NCI-H2196 (cell line): ENCODE measurements around the gene KRT20.
"Not testable (repeated sequence)": the region's sequence is repeated elsewhere in the genome, so short reads cannot be mapped to it uniquely, and the experiment has no call there.

ENCODE experiments used
- DNase-seq: peaks from one replicate; lab custom pipeline; 2025; ENCODE audit not compliant: unreplicated experiment; lab: John Stamatoyannopoulos, UW

Gene KRT20

DNA sequence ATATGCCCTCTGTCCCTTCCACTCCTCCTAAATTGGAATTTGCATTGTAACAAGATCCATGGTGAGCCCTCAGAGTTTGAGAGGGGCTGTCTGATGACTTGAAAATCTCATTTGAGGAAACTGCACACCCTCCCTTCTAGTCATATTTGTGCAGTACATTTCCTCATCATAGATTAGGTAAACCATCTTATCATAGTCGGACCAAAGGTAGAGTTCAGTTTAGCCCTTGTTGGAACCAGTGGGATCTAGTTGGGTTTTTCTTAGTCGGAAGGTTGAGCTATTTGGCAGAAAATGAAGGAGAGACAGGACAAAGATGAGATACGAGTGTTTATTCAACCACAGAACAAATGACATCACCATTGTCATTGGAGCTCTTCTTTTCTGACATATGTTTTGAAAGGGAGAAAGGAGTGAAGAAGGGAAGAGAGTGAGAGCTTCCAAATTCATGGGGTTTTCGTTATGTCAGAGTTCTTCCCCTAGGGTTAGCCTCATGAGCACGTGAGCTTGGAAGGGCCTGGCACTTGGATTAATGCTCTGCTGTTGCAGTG is 15.8 kb upstream of the KRT20 start:
- DNase-seq = no peak

- DNase-seq = no peak
Measured at GRCh38 chr17:40896916-40897455, 11.9 kb upstream of the KRT20 start.

- DNase-seq = no peak
Measured at GRCh38 chr17:40895106-40895730, 10.2 kb upstream of the KRT20 start.

DNA sequence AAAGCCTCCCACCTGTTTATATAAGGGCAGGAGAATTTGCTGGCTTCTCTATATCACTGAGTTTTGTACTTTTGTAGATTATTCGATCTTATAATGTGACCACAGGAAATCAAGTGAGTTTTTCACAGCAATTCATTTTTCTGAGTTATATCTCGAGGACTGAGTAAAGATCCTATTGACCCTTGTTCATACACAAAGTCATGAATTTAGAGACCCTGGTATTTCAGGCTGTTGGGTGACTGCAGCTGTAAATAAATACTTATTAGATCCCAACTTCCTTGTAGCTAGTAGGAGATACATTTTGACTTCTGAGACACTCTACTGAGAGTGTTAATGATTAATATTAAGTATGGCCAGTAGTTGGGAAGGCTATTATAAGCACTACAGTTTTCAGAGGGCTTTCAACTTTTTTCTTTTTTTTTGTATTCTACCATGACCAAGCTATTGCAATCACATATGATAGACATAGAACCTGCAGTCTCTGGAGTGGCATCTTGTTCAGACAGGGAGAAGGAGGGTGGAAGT is 3.2 kb upstream of the KRT20 start:
- no peak for DNase-seq

DNA sequence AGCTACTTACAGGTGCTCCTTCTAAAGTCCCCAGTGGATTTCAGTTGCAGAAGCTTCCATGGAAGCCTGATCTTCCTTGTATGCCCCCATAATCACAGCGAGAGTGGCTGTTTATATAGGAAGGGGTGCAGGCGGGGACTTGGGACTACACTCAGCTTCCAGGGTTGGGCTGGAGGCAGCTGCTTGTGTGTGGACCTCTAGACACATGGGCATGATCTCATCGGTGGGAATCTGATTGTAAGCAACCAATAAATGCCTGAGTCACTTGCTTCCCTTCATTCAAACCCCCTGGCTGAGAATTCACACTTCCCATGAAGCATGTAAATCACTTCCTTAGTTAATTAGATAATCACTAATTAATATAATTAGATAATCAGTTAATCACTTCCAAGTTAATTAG is 1.0 kb upstream of the KRT20 start:
- no peak for DNase-seq

DNA sequence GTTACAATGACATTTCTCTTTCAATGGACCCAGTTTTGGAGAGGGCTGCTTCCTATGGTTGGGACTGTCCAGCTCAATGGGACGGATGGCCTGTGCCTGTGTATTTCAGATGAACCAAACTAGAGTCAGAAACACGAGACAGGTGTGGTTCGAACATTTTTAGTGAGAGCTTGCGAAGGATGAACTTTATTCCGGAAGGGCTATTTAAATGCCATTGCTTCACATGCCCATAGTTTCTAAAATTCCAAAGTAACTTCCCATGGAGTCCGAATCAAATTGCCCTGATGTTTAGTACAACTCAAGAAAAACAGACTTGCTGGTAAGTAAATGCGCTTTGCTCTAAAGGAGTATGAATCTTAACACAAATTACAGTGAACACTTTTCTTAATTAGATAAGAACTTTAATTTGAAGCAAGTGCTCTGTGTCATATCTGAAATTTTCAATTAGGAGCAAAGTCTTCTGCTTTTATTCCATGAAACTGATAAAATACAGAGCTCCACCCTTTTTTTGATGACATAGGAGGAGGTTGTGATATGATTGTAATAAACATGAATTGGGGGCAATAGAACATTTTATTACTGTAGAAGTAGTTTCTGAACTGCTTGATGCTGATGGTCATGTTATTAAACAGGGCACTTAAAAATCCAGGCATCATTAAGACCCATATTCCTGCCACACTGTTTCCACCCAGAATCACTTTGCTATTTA is 1.3 kb downstream of the KRT20 start:
- no peak for DNase-seq

- DNase-seq = no peak
Measured at GRCh38 chr17:40883031-40883430, 2.0 kb downstream of the KRT20 start.

GRCh38 chr17:40879026-40879425 is 6.0 kb downstream of the KRT20 start:
- DNase-seq = no peak

GRCh38 chr17:40878044-40878443 is 7.0 kb downstream of the KRT20 start:
- DNase-seq = no peak

- DNase-seq = no peak
Measured at GRCh38 chr17:40873801-40874200, 11.2 kb downstream of the KRT20 start.

DNA sequence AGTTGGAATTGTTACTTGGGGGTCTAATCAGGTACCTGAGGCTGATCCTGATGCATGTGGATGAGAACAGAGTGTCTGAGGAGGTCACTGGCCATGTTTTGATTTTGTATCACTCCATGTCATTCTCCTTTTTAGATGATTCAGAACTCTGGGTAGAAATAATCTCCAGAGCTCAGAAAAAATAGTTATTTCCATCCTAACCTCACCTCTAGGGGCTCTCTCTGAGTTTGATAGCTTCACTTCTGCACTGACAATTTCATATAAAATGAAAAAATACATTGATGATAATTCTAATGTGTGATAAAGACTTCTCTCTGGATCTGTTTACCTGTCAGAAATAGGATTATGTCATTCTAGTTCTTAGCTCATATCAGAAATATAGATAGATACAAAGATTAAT is 11.8 kb downstream of the KRT20 start:
- no peak for DNase-seq

GRCh38 chr17:40872416-40872815 is 12.6 kb downstream of the KRT20 start:
- DNase-seq = no peak

DNA sequence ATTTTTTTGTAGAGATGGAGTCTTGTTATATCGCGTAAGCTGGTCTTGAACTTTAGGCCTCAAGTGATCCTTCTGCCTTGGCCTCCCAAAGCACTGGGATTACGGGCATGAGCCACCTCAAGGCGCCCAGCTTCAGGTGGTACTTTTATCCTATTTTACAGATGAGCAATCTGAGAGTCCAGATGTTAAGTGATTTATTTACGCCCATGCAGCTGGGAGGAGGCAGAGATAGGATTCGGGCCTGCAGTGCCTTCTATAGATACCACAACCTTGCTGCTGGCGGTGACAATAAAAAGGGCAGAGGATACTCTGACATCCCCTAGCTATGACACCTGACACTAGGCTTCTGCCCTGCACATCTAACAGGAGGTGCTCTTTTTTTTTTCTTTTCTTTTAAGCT is 13.7 kb downstream of the KRT20 start:
- DNase-seq = no peak

DNA sequence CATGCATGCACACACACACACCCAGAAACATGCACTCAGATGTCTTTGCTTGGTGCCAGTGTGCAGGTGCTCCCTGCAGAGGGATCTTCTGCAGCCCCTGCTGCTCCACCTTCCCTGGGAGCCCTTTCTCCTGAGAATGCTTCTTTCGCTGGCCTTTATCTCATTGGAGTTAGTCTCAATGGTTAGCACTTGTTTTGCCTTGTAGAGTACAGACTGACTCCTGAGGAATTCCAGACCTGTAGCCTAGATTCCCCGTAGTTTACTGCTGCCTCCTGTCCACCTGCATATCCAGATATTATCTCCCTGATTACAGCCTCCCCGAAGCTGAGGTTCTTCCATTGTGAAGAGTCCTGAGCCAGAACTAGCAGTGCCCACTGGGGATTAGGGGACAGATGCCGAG is 14.9 kb downstream of the KRT20 start:
- no peak for DNase-seq

DNA sequence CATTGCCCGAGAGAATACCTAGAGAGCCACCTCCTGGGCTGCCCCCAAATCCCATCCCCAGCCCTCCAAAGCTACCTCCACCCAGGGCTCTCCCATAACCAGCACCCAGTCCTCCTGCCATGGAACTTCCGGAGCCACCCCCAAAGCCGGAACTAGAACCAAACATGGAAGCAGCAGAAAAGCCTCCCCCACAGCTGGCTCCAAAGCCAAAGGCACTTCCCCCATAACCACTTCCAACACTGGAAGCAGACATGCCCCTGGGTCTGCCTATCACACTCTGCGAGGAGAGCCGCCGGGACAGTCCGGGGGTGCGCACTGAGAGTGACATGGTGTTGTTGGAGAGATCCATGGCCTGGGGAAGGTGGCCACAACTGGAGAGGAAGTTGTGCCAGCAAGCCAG is 18.2 kb downstream of the KRT20 start, which contains the start of gene KRT12:
Gene KRT12, minus strand, starts transcription at position 386 of the 400 bp plus-strand sequence. Its CDS starts 37 bp downstream, at position 349.
- no peak for DNase-seq

DNA sequence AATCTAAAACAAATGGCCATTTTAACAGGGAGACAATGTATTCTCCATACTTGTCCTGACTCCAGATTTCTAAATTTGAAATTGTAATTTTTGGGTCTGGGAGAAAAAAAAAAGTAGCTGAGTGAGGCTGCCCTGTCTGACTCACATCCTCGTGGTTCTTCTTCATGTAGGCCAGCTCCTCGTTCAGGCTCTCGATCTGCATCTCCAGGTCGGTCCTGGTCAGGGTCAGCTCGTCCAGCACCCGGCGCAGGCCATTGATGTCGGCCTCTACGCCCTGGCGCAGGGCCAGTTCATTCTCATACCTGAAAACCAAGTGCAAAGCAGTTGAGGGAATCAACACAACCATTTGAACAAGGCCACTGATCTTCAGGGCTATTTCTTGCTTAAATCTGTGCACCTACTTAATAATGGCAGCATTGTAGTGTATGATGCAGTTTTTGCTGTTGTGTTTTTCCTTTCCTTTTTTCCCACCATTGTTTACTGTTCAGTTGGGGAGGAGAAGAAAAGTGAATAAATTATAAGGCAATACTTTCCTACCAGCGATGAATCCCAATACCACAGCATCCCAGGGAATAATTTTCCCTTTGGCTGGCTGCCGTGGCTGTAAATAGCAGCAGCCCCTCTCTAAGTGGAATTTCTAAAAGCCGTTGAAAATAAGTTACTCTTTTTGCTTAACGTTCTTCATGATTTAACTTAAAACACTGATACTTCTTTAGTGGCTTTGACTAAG is 20.2 kb downstream of the KRT20 start:
- no peak for DNase-seq

DNA sequence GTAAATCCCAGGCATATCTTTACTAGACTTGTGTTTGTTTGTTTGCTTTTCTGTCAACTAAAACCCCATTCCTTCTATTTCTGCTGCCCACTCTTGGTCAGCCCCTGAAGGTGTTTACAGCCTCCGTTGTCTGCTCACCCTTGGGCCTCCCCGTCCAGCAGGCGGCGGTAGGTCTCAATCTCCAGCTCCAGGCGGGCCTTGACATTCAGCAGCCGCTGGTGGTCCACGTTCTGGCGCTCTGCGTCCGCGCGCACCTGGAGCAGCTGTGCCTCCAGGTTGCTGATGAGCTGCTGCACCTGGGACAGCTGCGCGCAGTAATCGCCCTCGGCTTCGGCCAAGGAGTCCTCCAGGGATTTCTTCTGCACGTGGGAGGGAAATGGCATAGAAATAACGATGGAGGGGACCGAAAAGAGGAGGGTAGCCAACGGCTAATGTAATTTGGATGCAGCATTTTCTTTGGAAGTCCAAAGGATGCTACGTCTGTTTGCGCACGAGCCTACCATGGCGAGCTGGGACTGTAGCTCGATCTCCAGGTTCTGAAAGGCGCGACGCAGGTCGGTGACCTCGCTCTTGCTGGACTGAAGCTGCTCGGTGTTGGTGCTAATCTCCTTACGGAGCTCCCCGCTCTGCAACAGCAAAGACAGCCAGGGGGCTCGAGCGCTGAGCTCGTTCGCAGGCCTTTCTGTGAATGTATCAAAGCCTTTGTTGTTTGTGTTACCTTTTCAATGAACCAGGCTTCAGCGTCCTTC is 21.9 kb downstream of the KRT20 start:
- no peak for DNase-seq

DNA sequence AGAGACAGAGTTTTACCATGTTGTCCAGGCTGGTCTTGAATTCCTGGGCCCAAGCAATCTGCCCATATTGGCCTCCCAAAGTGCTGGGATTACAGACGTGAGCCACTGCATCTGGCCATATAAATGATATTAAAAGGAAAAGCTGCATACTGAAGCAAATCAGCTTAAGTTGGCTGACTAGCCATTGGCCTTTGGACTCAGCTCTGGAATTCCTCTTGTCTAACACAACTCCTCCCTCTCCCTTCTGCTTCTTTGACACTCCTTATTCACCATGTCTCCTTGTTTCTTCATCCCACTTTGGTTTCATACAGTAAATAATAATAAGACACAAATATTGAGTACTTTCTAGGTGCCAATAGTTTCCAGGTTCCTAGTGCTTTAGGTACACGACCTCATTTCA is 25.5 kb downstream of the KRT20 start:
- DNase-seq = no peak

DNA sequence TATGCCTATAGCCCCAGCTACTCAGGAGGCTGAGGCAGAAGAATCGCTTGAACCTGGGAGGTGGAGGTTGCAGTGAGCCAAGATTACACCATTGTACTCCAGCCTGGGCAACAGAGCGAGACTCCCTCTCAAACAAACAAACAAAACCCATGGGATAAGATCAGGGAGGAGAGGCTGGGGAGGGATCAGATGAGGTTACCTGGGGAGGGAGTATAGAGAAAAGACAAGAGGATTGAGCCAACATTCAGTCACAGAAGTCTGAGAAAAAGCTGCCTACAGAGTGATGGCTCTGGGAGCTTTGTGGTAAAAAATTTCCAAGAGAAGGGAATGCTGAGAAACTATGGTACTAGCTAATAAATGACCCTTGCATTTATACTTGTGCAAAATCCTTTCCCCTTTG is 26.4 kb downstream of the KRT20 start:
- not testable (repeated sequence) for DNase-seq

- DNase-seq = no peak
Measured at GRCh38 chr17:40857535-40857934, 27.5 kb downstream of the KRT20 start.
